Measurements from ENCODE around the gene L3HYPDH. TPM values are rescaled to one million over a fixed set of nuclear protein-coding genes. Genes with fewer than 3 reads are reported as not detected.

The L3HYPDH gene
- polyA plus RNA-seq, 1 donor from 2014 or later = 14.9 TPM

- Histone ChIP-seq H3K9me2 (ENCODE audit: insufficient read depth, low read length) (no peaks in the 10 kb centered on the region), H3K79me2 (replicated peaks; ENCODE audit: insufficient read depth, low read length) (no peaks in the 10 kb centered on the region), H3K36me3 (ENCODE audit: insufficient read depth, low read length) (no peaks in the 10 kb centered on the region), H3K4me2 (ENCODE audit: low read length) (no peak overlapping the region), H2AFZ (ENCODE audit: low read depth, low read length) (no peak overlapping the region), H3K9ac (ENCODE audit: low read length) (no peak overlapping the region), H3K9me3 (ENCODE audit: low read length) (no peaks in the 10 kb centered on the region), H3K4me3 (ENCODE audit: low read length) (no peak overlapping the region), H3K27ac (ENCODE audit: low read length) (no peak overlapping the region), H4K20me1 (ENCODE audit: insufficient read depth) (no peaks in the 10 kb centered on the region), H3K27me3 (ENCODE audit: insufficient read depth, low read depth, low read length) (no peaks in the 10 kb centered on the region), H3F3A (ENCODE audit: insufficient read depth, low read length, poor library complexity, severe bottlenecking) (no peaks in the 10 kb centered on the region)
- TF ChIP-seq, protein P1, sequence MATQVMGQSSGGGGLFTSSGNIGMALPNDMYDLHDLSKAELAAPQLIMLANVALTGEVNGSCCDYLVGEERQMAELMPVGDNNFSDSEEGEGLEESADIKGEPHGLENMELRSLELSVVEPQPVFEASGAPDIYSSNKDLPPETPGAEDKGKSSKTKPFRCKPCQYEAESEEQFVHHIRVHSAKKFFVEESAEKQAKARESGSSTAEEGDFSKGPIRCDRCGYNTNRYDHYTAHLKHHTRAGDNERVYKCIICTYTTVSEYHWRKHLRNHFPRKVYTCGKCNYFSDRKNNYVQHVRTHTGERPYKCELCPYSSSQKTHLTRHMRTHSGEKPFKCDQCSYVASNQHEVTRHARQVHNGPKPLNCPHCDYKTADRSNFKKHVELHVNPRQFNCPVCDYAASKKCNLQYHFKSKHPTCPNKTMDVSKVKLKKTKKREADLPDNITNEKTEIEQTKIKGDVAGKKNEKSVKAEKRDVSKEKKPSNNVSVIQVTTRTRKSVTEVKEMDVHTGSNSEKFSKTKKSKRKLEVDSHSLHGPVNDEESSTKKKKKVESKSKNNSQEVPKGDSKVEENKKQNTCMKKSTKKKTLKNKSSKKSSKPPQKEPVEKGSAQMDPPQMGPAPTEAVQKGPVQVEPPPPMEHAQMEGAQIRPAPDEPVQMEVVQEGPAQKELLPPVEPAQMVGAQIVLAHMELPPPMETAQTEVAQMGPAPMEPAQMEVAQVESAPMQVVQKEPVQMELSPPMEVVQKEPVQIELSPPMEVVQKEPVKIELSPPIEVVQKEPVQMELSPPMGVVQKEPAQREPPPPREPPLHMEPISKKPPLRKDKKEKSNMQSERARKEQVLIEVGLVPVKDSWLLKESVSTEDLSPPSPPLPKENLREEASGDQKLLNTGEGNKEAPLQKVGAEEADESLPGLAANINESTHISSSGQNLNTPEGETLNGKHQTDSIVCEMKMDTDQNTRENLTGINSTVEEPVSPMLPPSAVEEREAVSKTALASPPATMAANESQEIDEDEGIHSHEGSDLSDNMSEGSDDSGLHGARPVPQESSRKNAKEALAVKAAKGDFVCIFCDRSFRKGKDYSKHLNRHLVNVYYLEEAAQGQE (IDR thresholded peaks at IDR 0.05; ENCODE audit: borderline replicate concordance) = no peak
- TF ChIP-seq, protein P2, sequence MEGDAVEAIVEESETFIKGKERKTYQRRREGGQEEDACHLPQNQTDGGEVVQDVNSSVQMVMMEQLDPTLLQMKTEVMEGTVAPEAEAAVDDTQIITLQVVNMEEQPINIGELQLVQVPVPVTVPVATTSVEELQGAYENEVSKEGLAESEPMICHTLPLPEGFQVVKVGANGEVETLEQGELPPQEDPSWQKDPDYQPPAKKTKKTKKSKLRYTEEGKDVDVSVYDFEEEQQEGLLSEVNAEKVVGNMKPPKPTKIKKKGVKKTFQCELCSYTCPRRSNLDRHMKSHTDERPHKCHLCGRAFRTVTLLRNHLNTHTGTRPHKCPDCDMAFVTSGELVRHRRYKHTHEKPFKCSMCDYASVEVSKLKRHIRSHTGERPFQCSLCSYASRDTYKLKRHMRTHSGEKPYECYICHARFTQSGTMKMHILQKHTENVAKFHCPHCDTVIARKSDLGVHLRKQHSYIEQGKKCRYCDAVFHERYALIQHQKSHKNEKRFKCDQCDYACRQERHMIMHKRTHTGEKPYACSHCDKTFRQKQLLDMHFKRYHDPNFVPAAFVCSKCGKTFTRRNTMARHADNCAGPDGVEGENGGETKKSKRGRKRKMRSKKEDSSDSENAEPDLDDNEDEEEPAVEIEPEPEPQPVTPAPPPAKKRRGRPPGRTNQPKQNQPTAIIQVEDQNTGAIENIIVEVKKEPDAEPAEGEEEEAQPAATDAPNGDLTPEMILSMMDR (IDR thresholded peaks at IDR 0.05; ENCODE audit: poor library complexity, severe bottlenecking) = no peak
Measured at GRCh38 chr14:59510966-59511365, 26.8 kb upstream of the L3HYPDH start.

DNA sequence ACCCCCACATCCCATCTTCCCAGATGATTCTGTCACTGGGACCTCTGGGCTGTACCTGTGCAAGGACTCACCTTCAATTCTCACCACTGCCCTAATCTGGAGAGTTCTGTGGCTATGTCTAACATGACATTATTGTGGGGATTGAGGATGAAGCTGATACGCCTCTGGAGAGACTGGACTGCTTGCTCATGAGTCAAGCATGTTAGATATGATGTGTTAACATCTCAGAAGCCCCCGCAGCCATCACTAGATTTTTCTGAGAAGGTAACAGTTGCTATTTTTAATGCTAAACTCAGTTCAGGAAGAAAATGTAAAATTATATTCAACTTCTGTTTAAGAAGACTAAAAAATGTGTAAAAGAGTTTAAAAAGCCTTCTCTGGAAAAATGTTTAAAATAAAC, 25.8 kb upstream of the L3HYPDH start:
- Histone ChIP-seq H3K9me2 (ENCODE audit: insufficient read depth, low read length) (no peaks in the 10 kb centered on the region), H3K27me3 (ENCODE audit: insufficient read depth, low read depth, low read length) (no peaks in the 10 kb centered on the region), H3K4me2 (ENCODE audit: low read length) (no peak overlapping the region), H2AFZ (ENCODE audit: low read depth, low read length) (no peak overlapping the region), H3K9ac (ENCODE audit: low read length) (no peak overlapping the region), H3K36me3 (ENCODE audit: insufficient read depth, low read length) (no peaks in the 10 kb centered on the region), H3K79me2 (replicated peaks; ENCODE audit: insufficient read depth, low read length) (no peaks in the 10 kb centered on the region), H4K20me1 (ENCODE audit: insufficient read depth) (no peaks in the 10 kb centered on the region), H3K4me3 (ENCODE audit: low read length) (no peak overlapping the region), H3F3A (ENCODE audit: insufficient read depth, low read length, poor library complexity, severe bottlenecking) (no peaks in the 10 kb centered on the region), H3K27ac (ENCODE audit: low read length) (no peak overlapping the region), H3K9me3 (ENCODE audit: low read length) (no peaks in the 10 kb centered on the region)
- TF ChIP-seq TAF1 (IDR thresholded peaks at IDR 0.05; ENCODE audit: low read depth) (no peak), EZH2 (IDR thresholded peaks at IDR 0.05; ENCODE audit: borderline replicate concordance, insufficient read depth, low read length, poor library complexity, severe bottlenecking) (no peak), MXI1 (conservative IDR thresholded peaks at IDR 0.05; ENCODE audit: poor library complexity, severe bottlenecking) (no peak), SMC3 (conservative IDR thresholded peaks at IDR 0.05; ENCODE audit: poor library complexity) (no peak), RAD21 (conservative IDR thresholded peaks at IDR 0.05) (no peak), EP300 (conservative IDR thresholded peaks at IDR 0.05; ENCODE audit: poor library complexity, severe bottlenecking) (no peak), POLR2AphosphoS5 (IDR thresholded peaks at IDR 0.05) (no peak)
- TF ChIP-seq, protein P2 (IDR thresholded peaks at IDR 0.05; ENCODE audit: poor library complexity, severe bottlenecking) = no peak
- TF ChIP-seq, protein P1 (IDR thresholded peaks at IDR 0.05; ENCODE audit: borderline replicate concordance) = no peak
